GM18507 (cell line): ENCODE results near the gene GDF15.
"Not testable (repeated sequence)": the region's sequence is repeated elsewhere in the genome, so short reads cannot be mapped to it uniquely, and the experiment has no call there.

ENCODE experiments used
- DNase-seq: peaks from one replicate; pipeline ENCODE4 v3.0.0; 2011; ENCODE audit warnings: low read depth; ENCODE audit not compliant: insufficient read length; ENCODE audit errors: extremely low spot score
- FAIRE-seq: peaks from 2 replicates; lab custom pipeline; 2011; peaks lifted over from hg19 to GRCh38; lab: Jason Lieb, UNC

The GDF15 gene, protein sequence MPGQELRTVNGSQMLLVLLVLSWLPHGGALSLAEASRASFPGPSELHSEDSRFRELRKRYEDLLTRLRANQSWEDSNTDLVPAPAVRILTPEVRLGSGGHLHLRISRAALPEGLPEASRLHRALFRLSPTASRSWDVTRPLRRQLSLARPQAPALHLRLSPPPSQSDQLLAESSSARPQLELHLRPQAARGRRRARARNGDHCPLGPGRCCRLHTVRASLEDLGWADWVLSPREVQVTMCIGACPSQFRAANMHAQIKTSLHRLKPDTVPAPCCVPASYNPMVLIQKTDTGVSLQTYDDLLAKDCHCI

DNA sequence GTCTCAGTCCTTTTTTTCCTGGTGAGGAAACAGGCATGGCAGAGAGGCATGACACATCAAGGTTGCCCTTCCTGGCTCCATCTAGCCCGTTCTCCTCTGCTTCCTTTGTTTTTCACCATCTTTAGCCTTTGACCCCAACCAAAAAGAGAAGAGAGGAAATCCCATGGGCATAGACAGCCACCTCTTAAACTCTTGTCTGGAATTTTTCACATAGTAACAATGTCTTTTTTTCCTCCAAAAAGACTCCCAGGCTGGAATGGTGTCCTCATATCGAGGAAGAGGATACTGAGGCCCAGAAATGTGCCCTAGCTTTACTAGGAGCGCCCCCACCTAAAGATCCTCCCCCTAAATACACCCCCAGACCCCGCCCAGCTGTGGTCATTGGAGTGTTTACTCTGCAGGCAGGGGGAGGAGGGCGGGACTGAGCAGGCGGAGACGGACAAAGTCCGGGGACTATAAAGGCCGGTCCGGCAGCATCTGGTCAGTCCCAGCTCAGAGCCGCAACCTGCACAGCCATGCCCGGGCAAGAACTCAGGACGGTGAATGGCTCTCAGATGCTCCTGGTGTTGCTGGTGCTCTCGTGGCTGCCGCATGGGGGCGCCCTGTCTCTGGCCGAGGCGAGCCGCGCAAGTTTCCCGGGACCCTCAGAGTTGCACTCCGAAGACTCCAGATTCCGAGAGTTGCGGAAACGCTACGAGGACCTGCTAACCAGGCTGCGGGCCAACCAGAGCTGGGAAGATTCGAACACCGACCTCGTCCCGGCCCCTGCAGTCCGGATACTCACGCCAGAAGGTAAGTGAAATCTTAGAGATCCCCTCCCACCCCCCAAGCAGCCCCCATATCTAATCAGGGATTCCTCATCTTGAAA is at the start of gene GDF15:
Gene GDF15 (plus strand): TSS at position 484 of the 868 bp plus-strand sequence. CDS start 32 bp downstream, at position 516.
- no peak for DNase-seq
- FAIRE-seq = peak; percentile 48

DNA sequence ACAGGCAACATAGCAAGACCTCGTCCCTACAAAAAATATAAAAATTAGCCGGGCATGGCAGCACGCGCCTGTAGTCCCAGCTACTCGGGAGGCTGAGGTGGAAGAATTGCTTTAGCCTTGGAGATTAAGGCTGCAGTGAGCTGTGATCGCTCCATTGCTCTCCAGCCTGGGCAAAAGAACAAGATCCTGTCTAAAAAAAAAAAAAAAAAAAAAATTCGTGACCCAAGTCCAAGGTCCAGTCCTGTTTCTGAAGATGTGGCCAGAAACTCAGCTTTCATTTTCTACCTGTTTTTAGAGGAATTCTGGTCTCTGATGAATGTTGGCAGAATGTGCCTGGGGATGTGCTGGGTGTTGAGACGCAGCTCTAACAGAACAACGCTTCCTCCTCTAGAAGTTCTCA is 47.4 kb upstream of the GDF15 start:
- FAIRE-seq (no peak), DNase-seq (no peak)

DNA sequence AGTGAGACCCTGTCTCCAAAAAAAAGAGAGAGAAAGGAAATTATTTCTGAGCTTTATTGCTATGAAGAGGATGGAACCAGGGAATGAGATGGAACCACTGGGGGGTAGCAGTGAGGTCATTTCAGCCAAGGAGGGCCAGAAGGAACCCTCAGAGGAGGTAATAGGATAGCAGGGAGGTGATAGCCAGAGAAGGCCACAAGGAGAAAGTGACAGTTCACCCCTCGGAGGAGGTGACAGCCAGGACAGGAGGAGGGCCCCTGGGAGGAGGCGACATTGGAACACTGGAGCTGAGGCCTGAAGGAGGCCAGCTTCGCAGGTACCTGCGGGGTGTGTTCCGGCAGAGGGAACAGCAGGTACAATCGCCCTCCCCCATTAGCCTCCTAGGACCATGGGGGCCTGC is 46.2 kb upstream of the GDF15 start:
- no peak for DNase-seq

DNA sequence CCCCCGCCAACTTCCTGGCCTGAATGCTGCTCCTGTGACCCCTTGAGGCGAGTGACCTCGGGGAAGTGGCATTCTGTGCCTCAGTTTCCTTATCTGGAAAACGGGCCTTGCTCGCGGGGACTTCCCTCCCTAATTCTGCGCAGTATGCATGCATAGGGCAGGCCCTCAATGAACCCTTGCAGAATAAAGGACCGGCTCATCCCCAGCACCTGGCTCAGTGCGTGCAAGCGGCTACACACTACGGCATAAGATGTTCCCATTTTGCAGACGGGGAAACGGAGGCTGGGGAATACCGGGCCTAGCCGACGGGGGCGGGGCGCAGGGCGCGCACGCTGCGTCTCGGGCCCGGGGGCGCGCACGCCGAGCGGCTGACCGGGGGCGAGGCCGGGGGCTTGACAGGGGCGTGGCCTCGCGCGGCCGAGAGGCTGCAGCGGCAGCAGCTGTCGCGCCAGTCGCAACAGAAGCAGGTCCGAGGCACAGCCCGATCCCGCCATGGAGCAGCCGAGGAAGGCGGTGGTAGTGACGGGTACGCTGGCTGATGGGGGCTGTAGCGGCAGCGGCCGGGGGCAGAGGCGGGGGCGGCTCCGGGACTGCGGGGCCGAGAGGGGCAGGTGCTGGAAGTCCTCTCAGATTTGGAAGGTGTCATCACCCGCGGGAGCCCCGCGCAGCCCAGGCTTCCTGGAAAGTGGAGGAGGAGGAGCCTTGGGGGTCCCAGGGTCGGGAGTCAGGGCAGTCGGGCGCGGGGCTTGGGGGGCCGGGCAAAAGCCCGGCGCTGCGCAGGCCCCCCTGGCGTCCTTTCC is 45.6 kb upstream of the GDF15 start, which contains the start of gene PGPEP1:
Gene PGPEP1 (plus strand): TSS at position 409 of the 800 bp plus-strand sequence. CDS start 84 bp downstream, at position 493.
- DNase-seq = peak; percentile 84
- FAIRE-seq = peak; percentile 83

More for the DNA sequence above, 46.2 kb upstream of the GDF15 start:
- FAIRE-seq = no peak

DNA sequence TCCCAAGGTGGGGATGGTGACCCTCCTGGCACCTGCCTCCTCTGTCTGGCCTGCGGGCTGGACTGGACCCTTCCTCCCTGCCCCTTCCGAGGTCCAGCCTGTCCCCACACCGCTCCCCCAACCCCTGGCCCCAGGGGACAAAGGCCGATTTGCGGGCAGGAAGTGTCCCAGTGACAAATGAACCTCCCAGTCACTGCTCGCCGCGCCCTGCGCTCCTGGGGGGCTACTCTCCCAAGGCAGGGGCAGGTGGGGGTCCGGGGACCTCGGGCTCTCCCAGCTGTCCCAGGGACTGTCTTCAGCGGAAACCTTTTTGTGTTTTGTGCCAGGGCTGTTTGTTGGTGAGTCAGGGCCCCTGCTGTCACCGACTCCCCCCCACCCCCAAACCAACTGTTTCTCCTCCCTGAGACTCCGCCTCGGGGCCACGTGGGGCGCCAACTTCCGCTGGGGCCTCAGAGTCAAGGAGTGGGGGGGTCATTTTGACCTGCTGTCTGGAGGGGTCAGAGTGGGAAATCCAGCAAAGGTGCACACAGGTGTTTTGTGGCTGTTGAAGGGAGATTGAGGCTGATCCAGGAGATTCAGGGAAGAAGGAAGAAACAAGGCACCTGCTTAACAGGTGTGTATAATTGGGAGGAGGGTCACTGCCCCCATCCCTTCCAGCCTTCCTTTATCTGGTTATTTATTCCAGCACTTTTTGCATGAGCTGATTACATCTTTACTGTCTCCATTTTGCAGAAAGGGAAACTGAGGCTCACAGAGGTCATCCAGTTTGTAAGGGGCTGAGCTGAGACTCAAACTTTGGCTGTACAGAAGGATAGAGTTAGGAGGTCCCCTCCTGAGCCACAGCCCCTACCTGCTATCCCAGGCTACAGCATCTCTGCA is 44.7 kb upstream of the GDF15 start:
- DNase-seq = peak; percentile 73
- FAIRE-seq = peak; percentile 78

DNA sequence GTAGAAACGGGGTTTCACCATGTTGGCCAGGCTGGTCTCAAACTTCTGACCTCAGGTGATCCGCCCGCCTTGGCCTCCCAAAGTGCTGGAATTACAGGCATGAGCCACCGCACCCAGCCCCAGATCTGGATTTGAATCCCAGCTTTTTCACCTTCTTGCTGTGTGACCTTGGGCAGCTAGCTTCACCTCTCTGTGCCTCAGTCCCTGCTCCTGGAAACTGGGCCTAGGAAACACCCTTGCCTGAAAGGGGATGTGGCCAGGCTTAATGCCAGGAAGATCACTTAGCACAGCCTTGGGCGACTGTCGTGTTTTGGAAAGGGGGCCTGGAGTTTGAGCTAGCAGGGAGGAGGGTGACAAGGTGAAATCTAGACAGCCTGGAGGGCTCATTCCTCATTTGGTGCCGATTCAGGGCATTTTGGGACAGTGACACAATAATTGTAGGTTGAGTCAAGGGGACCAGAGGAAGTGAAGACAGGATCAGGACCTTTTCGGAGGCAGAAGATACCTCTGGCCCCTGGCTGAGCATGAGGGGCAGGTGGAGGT is 43.8 kb upstream of the GDF15 start:
- FAIRE-seq (no peak), DNase-seq (no peak)

DNA sequence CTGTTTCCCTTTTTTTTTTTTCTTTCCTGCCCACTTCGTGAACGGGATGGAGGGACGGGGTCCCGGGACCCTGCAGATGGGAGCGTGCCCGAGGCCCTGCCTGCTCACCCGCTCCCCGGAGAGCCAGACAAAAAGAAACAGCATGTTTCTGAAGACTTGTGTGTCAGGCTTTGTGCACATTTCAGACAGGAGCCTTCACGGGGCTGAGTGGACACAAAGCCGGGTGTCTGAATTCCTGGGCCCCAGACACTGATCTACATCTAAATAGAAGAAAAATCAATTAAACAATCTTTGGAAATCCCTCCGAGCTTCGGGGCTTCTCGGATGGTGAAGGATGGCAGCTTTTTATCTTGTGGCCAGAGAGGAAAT is 41.4 kb upstream of the GDF15 start:
- FAIRE-seq = no peak
- no peak for DNase-seq

DNA sequence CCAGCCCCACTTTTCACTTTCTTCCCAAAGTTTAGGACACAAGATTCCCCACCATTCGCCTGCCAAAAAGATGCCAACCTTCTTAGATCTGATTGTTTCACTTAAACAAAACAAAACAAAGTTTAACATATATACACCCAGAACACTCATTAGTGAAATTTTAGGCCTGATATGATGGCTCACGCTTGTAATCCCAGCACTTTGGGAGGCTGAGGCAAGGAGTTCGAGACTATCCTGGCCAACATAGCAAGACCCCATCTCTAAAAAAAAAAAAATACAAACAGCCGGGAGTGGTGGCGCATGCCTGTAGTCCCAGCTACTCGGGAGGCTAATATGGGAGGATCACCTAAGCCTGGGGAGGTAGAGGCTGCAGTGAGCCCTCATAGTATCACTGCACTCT is 40.7 kb upstream of the GDF15 start:
- no peak for DNase-seq
- no peak for FAIRE-seq

DNA sequence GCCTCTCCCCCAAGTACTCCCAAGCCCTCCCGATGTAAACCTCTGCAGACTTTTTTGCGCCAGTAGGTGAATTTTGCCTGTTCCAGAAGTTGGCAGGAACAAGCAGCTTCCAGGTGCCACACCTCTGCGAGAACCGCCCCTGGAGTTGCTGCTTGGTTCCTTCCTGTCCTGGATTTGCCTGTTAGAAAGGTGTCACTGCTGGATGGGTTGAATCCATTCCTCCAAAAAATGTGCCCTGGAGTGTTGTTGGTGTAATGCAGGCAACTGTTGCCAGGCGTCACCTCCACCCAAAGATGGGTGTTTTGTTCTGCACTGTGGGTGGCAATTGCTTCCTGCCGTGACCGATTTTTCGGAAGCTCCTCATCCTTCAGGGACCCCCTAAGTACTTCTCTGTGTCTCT is 39.9 kb upstream of the GDF15 start:
- no peak for DNase-seq
- no peak for FAIRE-seq

DNA sequence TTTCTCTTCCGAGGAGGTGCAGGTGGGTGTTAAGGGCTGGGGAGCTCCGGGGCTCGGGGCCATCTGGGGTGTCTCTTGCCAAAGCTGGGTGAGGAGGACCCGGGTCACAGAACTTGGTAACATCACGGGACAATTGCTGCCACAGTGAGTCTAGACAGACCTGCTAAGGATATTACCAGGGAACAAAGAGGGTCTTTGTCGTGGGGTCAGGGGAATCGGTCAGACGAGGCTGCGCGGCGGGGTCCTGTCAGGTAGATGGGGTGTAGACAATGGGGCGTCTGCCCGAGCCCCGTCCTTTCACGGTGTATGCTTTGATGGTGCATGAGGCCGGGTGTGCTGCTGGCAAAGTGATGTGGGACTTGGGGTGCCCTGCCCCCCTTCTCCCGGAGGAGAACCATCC is 37.8 kb upstream of the GDF15 start:
- no peak for FAIRE-seq
- DNase-seq = no peak

DNA sequence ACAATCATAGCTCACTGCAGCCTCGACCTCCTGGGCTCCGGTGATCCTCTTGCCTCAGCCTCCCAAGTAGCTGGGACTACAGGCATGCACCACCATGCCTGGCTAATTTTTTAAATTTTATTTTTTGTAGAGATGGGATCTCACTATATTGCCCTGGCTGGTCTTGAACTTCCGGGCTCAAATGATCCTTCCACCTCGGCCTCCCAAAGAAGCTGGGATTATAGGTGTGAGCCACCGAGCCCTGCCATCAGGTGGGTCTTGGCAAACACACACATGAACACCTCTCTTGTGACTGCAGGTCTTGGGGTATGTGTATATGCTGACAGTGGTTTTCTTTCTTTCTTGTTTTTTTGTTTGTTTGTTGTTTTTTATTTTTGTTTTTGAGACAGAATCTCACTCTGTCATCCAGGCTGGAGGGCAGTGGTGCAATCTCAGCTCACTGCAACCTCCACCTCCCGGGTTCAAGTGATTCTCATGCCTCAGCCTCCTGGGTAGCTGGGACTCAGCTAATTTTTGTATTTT is 37.1 kb upstream of the GDF15 start:
- FAIRE-seq = not testable (repeated sequence)

DNA sequence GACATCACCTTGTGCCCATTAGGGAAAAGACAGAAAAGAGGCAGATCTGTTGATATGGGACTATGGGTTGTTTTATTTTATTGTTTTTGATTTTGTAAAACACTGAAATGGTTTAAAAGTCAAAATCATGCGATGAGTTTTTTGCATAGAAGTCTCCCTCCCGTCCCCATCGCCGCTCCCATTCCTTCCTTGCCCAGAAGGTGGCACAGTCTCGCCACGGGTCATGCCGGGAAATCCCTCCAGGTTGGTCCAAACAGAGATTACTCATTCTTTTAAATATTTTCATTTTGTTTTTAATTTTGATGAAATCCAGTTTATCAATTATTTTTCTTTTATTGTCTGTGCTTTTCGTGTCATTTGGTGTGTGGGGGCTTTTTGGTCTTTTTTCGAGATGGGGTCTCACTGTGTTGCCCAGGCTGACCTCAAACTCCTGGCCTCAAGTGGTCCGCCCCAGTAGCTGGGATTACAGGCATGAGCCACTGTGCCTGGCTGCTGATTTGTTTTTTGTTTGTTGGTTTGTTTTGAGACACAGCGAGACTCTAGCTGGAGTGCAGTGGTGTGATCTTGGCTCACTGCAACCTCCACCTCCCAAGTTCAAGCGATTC is 36.3 kb upstream of the GDF15 start:
- peak; percentile 59 for FAIRE-seq

More for the DNA sequence above, 37.1 kb upstream of the GDF15 start:
- DNase-seq = not testable (repeated sequence)

DNA sequence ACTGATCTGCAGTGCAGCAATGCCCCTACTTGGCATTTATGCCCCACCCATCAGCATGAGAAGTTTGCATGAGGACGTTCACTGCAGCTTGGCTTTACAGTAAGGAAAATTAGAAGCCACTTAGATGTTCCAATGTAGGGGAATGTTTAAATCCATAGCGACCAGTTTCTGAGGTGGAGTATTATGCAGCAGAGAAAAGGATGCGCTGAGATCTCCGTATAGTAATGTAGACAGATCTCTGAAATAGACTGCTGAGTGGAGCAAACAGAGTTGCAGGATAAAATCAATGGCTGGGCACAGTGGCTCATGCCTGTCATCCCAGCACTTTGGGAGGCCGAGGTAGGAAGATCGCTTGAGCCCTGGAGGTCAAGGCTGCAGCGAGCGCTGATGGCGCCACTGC is 35.5 kb upstream of the GDF15 start:
- FAIRE-seq (no peak), DNase-seq (no peak)

More for the DNA sequence above, 36.3 kb upstream of the GDF15 start:
- no peak for DNase-seq

DNA sequence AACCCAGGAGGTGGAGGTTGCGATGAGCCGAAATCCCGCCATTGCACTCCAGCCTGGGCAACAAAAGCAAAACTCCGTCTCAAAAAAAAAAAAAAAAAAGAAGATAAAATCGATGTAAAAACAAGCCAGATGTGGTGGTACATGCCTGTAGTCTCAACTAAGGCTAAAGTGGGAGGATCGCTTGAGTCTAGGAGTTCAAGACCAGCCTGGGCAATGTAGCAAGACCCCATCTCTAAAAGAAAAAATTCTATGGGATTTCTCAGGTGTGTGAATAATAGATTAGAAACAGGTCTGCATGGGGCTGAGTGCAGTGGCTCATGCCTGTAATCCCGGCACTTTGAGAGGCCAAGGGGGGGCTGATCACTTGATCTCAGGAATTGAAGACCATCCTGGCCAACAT is 34.4 kb upstream of the GDF15 start:
- no peak for DNase-seq
- FAIRE-seq = no peak

DNA sequence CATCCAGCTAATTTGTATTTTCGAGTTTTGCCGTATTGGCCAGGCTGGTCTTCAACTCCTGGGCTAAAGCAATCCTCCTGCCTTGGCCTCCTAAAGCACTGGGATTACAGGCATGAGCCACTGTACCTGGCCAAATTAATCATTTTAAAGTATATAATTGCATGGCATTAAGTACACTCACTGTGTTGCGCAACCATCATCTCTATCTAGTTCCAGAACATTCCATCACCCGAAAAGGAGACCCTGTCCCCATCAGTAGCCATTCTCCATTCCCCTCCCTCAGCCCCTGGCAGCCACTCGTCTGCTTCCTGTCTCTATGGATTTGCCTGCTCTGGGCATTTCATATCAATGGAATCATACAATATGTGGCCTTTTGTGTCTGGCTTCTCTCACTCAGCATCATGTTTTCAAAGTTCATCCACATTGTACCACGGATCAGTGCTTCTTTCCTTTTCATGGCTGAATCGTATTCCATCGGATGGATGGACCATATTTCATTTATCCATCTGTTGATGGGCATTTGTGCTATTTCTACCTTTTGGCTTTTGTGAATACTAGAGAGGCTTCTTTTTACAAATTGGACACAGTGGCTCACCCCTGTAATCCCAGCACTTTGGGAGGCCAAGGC is 32.5 kb upstream of the GDF15 start:
- FAIRE-seq (no peak), DNase-seq (no peak)

DNA sequence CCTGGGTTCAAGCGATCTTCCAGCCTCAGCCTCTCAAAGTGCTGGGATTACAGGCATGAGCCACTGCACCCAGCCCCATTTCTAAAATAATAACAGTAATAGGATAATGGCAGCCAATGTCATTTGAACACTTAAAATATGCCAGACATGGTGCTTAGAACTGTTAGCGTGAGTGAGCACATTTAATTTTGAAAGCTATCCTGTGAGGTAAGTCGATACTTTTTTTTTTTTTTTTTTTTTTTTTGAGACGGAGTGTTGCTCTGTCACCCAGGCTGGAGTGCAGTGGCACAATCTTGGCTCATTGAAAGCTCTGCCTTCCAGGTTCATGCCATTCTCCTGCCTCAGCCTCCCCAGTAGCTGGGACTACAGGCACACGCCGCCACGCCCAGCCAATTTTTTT is 31.2 kb upstream of the GDF15 start:
- not testable (repeated sequence) for FAIRE-seq, DNase-seq

DNA sequence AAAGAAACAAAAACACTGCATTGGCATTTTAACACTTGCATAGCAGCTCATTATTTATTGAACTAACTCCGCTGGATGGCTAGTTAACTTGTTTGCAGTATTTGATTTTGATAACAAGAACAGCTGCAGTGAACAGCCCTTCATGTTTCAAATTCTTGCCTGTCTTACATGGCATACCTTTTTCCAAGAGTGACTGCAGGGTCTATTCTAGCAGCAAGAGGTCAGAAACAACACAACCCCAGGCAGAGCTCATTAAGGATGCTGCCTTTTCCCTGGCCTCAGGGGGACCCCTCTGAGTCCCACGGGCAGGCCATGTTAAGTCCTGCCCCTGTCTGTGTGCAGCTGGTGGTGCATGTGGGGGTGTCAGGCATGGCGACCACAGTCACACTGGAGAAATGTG is 28.9 kb upstream of the GDF15 start:
- DNase-seq (no peak), FAIRE-seq (no peak)

DNA sequence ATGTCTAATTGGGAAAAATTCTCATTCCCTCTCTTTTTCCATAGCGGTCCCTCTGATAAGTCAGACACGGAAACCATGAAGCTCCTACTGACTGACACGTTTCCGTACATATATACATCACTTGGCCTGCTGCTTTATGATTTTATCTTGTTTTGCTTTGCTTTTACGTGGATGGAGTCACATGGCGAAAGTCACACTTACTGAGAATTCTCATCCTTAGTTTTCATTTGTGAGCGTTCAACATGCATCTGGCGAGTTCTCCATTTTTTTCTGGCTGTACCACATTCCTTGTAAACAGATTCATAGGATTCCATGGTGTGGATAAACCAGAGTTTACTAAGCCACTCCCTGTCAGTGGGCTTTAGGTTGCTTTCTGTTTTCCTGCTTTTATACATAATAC is 24.3 kb upstream of the GDF15 start:
- FAIRE-seq = no peak
- no peak for DNase-seq
